HG02759 (cell line): ENCODE data around the gene EGLN2.
A peak's percentile ranks its signal among the peaks of the same experiment; 100 is the strongest.
"Not testable (repeated sequence)": the region's sequence is repeated elsewhere in the genome, so short reads cannot be mapped to it uniquely, and the experiment has no call there.

Experiments used
- ATAC-seq: cut with Tn5 transposase; IDR thresholded peaks from one replicate; pipeline ENCODE4 v1.9.1; 2021; ENCODE audit warnings: mild to moderate bottlenecking, moderate library complexity; ENCODE audit not compliant: unreplicated experiment

EGLN2 gene

GRCh38 chr19:40815223-40815622 is 16.2 kb downstream of the EGLN2 start:
- ATAC-seq, result no peak

- ATAC-seq, result peak; percentile 78
Measured at GRCh38 chr19:40818480-40819399, 19.7 kb downstream of the EGLN2 start.

DNA sequence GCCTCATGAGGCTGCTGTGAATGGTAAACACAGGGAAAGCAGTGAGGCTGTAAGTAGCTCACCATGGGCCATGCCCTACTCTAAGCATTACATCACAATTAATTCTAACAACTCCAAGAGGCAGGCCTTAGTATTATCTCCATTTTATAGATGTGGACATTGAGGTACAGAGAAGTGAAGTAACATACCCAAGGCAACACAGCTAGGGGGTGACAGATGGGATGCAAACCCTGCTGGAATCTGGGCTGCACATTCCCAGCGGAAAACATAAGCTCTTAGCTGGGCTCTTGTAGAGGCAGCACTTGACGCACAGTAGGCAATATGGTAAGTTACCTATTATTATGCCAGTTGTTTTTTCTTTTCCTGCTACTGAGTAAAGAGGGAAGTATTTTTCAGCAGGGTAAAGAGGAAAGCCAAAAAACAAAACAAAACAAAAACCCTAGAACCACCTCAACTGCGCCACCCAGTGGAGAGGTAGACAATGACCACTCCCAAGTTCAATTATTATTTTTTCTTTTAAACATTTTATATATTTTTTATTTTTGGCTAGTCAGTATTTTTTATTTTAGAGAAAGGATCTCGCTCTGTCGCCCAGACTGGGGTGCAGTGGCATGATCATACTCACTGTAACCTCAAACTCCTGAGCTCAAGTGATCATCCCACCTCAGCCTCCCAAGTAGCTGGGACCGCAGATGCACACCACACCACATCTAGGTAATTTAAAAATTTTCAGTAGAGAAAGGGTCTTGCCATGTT is 20.7 kb downstream of the EGLN2 start:
- not testable (repeated sequence) for ATAC-seq

DNA sequence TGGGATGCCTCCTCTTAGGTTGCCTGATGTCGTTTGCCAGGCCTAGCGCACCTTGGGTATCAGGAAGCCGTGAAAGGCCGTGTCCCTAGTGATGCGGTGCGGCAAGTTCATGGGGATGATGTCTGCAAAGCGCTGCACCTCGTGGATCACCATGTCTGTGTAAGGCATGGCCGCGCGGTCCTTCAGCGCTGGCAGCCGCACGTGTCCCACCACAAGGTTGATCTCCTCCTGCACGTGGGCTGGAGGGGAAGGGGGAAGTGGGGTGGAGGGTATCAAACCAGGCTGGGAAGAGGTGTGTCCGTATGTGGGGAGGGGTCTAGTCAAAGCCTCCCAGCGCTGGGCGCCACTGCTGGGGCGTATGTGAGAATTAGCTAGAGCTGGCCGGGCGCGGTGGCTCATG is 23.2 kb downstream of the EGLN2 start:
- ATAC-seq, result no peak

DNA sequence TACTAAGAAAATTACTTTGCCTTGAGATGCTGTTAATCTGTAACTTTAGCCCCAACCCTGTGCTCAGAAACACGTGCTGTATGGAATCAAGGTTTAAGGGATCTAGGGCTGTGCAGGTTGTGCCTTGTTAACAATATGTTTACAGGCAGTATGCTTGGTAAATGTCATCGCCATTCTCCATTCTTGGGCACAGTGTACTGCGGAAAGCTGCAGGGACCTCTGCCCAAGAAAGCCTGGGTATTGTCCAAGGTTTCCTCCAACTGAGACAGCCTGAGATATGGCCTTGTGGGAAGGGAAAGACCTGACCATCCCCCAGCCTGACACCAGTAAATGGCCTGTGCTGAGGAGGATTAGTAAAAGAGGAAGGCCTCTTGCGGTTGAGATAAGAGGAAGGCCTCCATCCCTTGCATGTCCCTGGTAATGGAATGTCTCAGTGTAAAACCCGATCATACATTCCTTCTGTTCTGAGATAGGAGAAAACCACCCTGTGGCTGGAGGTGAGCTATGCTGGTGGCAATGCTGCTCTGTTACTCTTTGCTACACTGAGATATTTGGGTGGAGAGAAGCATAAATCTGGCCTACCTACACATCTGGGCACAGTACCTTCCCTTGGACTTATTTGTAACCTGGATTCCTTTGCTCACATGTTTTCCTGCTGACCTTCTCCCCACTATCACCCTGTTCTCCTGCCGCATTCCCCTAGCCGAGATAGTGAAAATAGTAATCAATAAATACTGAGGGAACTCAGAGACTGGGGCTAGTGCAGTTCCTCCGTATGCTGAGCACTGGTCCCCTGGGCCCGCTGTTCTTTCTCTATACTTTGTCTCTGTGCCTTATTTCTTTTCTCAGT is 23.9 kb downstream of the EGLN2 start:
- ATAC-seq, result not testable (repeated sequence)

GRCh38 chr19:40824916-40825315 is 25.9 kb downstream of the EGLN2 start:
- ATAC-seq, result not testable (repeated sequence)

DNA sequence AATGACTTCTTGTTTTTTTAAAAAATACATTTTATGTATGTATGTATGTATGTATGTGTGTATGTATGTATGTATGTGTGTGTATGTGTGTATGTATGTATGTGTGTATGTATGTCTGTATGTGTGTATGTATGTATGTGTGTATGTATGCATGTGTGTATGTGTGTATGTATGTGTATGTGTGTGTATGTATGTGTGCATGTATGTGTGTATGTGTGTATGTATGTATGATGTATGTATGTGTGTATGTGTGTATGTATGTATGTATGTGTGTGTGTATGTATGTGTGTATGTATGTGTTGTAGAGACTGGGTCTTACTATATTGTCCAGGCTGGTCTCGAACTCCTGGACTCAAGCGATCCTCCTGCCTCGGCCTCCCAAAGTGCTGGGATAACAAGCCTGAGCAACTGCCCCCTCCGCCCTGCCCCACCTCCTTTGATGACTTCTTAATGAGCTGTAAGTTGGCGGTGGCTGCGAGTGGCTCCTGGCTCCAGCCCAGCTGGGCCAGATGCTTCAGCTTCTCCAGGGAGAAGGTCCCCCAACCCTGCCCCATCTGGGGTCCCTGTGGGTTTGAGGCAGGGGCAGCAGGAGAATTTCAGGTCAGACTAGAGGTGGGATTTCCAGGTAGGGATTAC is 26.6 kb downstream of the EGLN2 start:
- not testable (repeated sequence) for ATAC-seq

DNA sequence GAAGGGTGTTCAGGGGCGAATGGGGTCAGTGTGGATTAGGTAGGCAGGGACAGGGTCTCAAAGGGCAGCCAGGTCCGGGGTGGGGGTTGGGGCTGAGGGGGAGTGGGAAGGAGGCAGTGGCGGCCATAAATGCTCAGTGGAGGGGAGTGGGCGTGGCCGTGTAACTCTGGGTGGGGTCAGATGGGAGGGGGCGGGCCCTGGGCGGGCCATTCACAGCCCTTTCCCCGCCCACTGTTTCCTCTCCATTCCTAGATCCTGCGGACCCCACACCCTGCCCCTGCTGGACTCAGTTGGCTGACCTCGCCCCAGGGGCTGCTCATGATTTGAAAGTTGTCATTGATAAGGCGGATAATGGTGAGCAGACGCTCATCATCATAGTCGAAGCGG is 27.3 kb downstream of the EGLN2 start:
- ATAC-seq, result not testable (repeated sequence)

DNA sequence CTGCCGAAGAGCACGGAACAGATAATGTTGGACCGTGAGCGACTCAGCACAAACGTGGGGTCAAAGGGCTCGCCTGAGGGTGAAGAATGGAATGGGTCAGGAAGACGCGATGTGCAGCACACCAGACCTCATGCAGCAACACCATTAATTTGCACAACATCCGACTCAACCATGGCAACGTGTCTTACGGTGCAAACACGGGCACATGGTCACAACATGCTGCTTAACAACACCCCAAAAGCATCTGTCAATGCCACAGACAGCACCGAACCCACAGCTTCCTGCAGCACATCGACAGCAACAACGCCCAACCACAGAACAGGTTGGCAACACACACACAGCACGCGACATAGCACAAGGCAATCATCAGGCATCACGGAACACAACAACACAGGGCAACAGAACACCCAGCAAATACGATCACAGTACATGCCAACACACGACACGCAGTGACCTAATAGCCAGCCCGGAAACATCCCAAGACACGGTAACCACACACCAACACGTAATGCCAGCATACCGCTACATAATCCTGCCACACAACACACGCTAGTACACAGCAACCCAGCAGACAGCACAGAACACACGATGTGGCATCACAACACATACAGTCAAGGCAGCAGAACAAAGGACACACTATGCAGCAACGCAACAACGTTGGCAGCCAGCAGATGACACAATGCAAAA is 27.9 kb downstream of the EGLN2 start:
- ATAC-seq, result not testable (repeated sequence)

DNA sequence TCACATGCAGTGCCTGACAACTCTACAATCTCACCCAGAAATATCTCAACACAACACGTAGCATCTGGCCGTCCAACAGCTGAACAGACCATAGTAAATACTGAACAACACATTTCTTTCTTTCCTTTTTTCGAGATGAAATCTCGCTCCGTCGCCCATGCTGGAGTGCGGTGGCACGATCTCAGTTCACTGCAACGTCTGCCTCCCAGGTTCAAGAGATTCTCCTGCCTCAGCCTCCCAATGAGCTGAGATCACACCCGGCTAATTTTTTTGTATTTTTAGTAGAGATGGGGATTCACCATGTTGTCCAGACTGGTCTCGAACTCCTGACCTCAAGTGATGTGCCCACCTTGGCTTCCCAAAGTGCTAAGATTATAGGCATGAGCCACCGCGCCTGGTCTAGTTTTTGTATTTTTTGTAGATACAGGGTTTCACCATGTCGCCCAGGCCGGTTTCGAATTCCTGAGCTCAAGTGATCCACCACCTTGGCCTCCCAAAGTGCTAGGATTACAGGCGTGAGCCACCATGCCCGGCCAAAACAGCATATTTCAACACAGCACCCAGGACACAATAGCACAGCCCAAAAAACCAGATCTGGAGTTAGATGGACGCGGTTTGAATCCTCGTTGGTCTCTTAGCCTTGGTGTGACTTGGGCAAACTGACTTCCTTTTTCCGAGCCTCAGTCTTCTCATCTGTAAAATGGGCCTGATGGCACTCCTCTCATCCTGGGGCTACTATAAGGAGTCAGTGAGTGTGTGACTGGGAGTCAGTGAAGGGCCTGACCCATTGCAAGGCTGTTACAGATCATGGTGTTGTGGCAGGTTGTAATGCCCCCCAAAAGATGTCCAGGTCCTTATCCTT is 28.6 kb downstream of the EGLN2 start:
- no peak for ATAC-seq

- no peak for ATAC-seq
Measured at GRCh38 chr19:40829205-40829604, 30.2 kb downstream of the EGLN2 start.

DNA sequence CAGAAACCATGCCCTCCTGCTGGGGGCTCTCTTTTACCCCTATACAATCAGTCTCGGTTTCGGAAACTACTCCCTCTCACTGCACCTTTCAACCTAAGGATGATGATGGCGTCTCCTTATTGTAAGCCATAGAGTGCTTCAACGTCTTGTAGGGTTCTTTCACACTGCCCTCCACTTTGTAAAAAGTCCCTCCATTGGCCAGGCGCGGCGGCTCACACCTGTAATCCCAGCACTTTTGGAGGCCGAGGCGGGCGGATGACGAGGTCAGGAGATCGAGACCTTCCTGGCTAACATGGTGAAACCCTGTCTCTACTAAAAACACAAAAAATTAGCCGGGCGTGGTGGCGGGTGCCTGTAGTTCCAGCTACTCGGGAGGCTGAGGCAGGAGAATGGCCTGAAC is 31.8 kb downstream of the EGLN2 start:
- ATAC-seq, result not testable (repeated sequence)

- ATAC-seq, result no peak
Measured at GRCh38 chr19:40831502-40832430, 32.8 kb downstream of the EGLN2 start.

- ATAC-seq, result not testable (repeated sequence)
Measured at GRCh38 chr19:40832431-40832790, 33.4 kb downstream of the EGLN2 start.

DNA sequence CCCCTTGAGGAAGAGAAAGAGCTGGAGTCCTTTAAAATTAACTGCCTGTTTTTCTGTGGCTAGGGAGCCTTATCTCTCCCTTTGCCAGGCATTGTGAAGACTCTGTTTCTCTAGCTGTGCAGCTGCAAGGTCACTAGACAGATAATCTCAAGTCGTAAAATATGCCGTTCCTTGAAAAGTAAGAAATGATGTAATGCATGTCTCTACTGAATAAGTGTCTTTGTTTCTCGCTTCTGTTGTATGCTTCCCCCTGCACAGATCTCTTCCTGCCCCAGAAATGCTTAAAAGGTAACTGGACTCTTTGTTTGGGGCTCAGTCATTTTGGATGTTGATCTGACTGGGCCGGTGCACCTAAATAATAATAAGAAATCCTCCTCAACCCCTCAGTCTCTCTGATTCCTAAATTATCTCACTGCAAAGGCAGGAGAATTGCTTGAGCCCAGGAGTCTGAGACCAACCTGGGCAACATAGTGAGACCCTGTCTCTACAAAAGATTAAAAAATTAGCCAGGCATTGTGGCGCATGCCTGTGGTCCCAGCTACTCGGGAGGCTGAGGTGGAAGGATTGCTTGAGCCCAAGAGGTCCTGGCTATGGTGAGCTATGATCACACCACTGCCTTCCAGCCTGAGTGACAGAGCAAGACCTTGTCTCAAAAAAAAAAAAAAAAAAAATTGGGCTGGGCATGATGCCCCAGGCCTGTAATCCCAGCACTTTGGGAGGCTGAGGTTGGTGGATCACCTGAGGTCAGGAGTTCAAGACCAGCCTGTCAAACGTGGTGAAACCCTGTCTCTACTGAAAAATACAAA is 34.9 kb downstream of the EGLN2 start:
- ATAC-seq, result not testable (repeated sequence)

- ATAC-seq, result no peak
Measured at GRCh38 chr19:40836754-40837429, 37.9 kb downstream of the EGLN2 start.

- ATAC-seq, result not testable (repeated sequence)
Measured at GRCh38 chr19:40838477-40838876, 39.5 kb downstream of the EGLN2 start.
